Neural cell (in vitro differentiated cells): Measurements from ENCODE around the gene DUS2. TPM values are rescaled to one million over a fixed set of nuclear protein-coding genes. Genes with fewer than 3 reads are reported as not detected.
"Not testable (repeated sequence)": the region's sequence is repeated elsewhere in the genome, so short reads cannot be mapped to it uniquely, and the experiment has no call there.

Experiments
- H2AFZ ChIP-seq: fragments of 200-600, 300-800 bp; sonication (generic), shearing (Covaris generic); 2 replicates; pipeline ENCODE4 v1.6.0; 2014; ENCODE audit warnings: low read depth, mild to moderate bottlenecking, antibody characterized with exemption, low read length, moderate library complexity
- H3F3A ChIP-seq: fragments of 200-600 bp; shearing (Covaris generic); 2 replicates; pipeline ENCODE4 v1.6.1; 2016; ENCODE audit warnings: mild to moderate bottlenecking, moderate library complexity, mixed read lengths, antibody characterized with exemption, low read length; ENCODE audit not compliant: insufficient read depth, poor library complexity, severe bottlenecking
- H3K27ac ChIP-seq: fragments of 200-600, 300-800 bp; sonication (generic), shearing (Covaris generic); 2 replicates; pipeline ENCODE4 v1.5.1; 2014; ENCODE audit warnings: mild to moderate bottlenecking, low read length, moderate library complexity
- H3K27me3 ChIP-seq: fragments of 300-800, 200-600 bp; sonication (generic), shearing (Covaris generic); 2 replicates; pipeline ENCODE4 v1.6.0; 2014; ENCODE audit warnings: mild to moderate bottlenecking, low read depth, low read length, moderate library complexity; ENCODE audit not compliant: insufficient read depth
- H3K36me3 ChIP-seq: fragments of 300-800, 200-600 bp; sonication (generic), shearing (Covaris generic); 2 replicates; pipeline ENCODE4 v1.5.1; 2014; ENCODE audit warnings: mild to moderate bottlenecking, antibody characterized with exemption, low read length, moderate library complexity; ENCODE audit not compliant: insufficient read depth
- H3K4me2 ChIP-seq: fragments of 300-800, 200-600 bp; sonication (generic), shearing (Covaris generic); 2 replicates; pipeline ENCODE4 v1.6.0; 2014; ENCODE audit warnings: mild to moderate bottlenecking, low read length
- H3K4me3 ChIP-seq: fragments of 300-800, 200-600 bp; sonication (generic), shearing (Covaris generic); 2 replicates; pipeline ENCODE4 v1.5.1; 2014; ENCODE audit warnings: mild to moderate bottlenecking, low read length, moderate library complexity
- H3K79me2 ChIP-seq: fragments of 200-600 bp; shearing (Covaris generic); replicated peaks from 2 replicates; pipeline ENCODE4 v1.6.0; 2014; ENCODE audit warnings: mild to moderate bottlenecking, low read length, moderate library complexity; ENCODE audit not compliant: insufficient read depth
- H3K9ac ChIP-seq: fragments of 300-800, 200-600 bp; sonication (generic), shearing (Covaris generic); 2 replicates; pipeline ENCODE4 v1.6.1; 2016; ENCODE audit warnings: mild to moderate bottlenecking, low read length, mixed read lengths
- H3K9me2 ChIP-seq: fragments of 200-600 bp; shearing (Covaris generic); 2 replicates; pipeline ENCODE4 v1.6.1; 2016; ENCODE audit warnings: mild to moderate bottlenecking, low read length, mixed read lengths; ENCODE audit not compliant: insufficient read depth
- H3K9me3 ChIP-seq: fragments of 200-600, 300-800 bp; sonication (generic), shearing (Covaris generic); 2 replicates; pipeline ENCODE4 v1.6.1; 2016; ENCODE audit warnings: mild to moderate bottlenecking, mixed run types, low read length, moderate library complexity, mixed read lengths
- H4K20me1 ChIP-seq: fragments of 200-600 bp; shearing (Covaris generic); 2 replicates; pipeline ENCODE4 v1.6.1; 2016; ENCODE audit warnings: mild to moderate bottlenecking, mixed run types; ENCODE audit not compliant: insufficient read depth
- CTCF ChIP-seq: fragments of 450-650 bp; IDR thresholded peaks from 2 replicates; pipeline ENCODE4 v1.5.1; 2014; ENCODE audit warnings: antibody characterized with exemption, mild to moderate bottlenecking, moderate library complexity; ENCODE audit not compliant: poor library complexity, severe bottlenecking
- EP300 ChIP-seq: fragments of 450-650 bp; conservative IDR thresholded peaks from 2 replicates; pipeline ENCODE4 v1.6.1; 2014; ENCODE audit warnings: antibody characterized with exemption, mild to moderate bottlenecking, moderate library complexity; ENCODE audit not compliant: poor library complexity, severe bottlenecking
- EZH2 ChIP-seq: fragments of 200-600, 300-800 bp; shearing (Covaris generic), sonication (generic); IDR thresholded peaks from 2 replicates; pipeline ENCODE4 v1.6.1; 2014; ENCODE audit warnings: antibody characterized with exemption, low read length, borderline replicate concordance, mild to moderate bottlenecking; ENCODE audit not compliant: insufficient read depth, poor library complexity, severe bottlenecking
- MXI1 ChIP-seq: fragments of 450-650 bp; conservative IDR thresholded peaks from 2 replicates; pipeline ENCODE4 v1.6.1; 2014; ENCODE audit warnings: antibody characterized with exemption, mild to moderate bottlenecking; ENCODE audit not compliant: poor library complexity, severe bottlenecking
- POLR2AphosphoS5 ChIP-seq: IDR thresholded peaks from 2 replicates; pipeline ENCODE4 v1.6.1; 2012
- RAD21 ChIP-seq: fragments of 450-650 bp; conservative IDR thresholded peaks from 2 replicates; pipeline ENCODE4 v1.6.1; 2014; ENCODE audit warnings: antibody characterized with exemption, mild to moderate bottlenecking, moderate library complexity
- SMC3 ChIP-seq: fragments of 450-650 bp; conservative IDR thresholded peaks from 2 replicates; pipeline ENCODE4 v1.6.1; 2014; ENCODE audit warnings: antibody characterized with exemption, mild to moderate bottlenecking, moderate library complexity; ENCODE audit not compliant: poor library complexity
- TAF1 ChIP-seq: IDR thresholded peaks from 2 replicates; pipeline ENCODE4 v1.6.1; 2012; ENCODE audit warnings: low read depth
- polyA plus RNA-seq: library from polyadenylated mRNA; depleted of rRNA; stranded (reverse); fragments of >200 nt; gene quantifications from 2 replicates; pipeline ENCODE4 v1.2.3, GENCODE V29; 2014
- TF ChIP-seq, protein P1 (sequence below): IDR thresholded peaks from 2 replicates; pipeline ENCODE4 v1.6.1; 2012; ENCODE audit warnings: borderline replicate concordance

DUS2 gene
- polyA plus RNA-seq, 1 donor from 2014 or later: 22.4 TPM

- Histone ChIP-seq H3K27me3 (no peaks in the 10 kb centered on the region), H3K9ac (no peak overlapping the region), H4K20me1 (no peaks in the 10 kb centered on the region), H2AFZ (no peak overlapping the region), H3K79me2 (peaks cover 44% of the 10 kb centered on the region), H3K36me3 (no peaks in the 10 kb centered on the region), H3K9me3 (peaks cover 3% of the 10 kb centered on the region), H3K4me2 (no peak overlapping the region), H3K27ac (no peak overlapping the region), H3K9me2 (no peaks in the 10 kb centered on the region), H3F3A (no peaks in the 10 kb centered on the region), H3K4me3 (no peak overlapping the region)
- TF ChIP-seq RAD21 (no peak), EZH2 (no peak), CTCF (no peak), TAF1 (no peak), POLR2AphosphoS5 (no peak), SMC3 (no peak), EP300 (no peak), MXI1 (no peak)
- TF ChIP-seq, protein P1, sequence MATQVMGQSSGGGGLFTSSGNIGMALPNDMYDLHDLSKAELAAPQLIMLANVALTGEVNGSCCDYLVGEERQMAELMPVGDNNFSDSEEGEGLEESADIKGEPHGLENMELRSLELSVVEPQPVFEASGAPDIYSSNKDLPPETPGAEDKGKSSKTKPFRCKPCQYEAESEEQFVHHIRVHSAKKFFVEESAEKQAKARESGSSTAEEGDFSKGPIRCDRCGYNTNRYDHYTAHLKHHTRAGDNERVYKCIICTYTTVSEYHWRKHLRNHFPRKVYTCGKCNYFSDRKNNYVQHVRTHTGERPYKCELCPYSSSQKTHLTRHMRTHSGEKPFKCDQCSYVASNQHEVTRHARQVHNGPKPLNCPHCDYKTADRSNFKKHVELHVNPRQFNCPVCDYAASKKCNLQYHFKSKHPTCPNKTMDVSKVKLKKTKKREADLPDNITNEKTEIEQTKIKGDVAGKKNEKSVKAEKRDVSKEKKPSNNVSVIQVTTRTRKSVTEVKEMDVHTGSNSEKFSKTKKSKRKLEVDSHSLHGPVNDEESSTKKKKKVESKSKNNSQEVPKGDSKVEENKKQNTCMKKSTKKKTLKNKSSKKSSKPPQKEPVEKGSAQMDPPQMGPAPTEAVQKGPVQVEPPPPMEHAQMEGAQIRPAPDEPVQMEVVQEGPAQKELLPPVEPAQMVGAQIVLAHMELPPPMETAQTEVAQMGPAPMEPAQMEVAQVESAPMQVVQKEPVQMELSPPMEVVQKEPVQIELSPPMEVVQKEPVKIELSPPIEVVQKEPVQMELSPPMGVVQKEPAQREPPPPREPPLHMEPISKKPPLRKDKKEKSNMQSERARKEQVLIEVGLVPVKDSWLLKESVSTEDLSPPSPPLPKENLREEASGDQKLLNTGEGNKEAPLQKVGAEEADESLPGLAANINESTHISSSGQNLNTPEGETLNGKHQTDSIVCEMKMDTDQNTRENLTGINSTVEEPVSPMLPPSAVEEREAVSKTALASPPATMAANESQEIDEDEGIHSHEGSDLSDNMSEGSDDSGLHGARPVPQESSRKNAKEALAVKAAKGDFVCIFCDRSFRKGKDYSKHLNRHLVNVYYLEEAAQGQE: no peak
Observed at GRCh38 chr16:68105611-68106010, 82.5 kb downstream of the DUS2 start.

- not testable (repeated sequence) for H3F3A ChIP-seq, H4K20me1 ChIP-seq, H3K36me3 ChIP-seq, H3K9me2 ChIP-seq, H3K27ac ChIP-seq, H3K9ac ChIP-seq, H2AFZ ChIP-seq, H3K27me3 ChIP-seq, H3K9me3 ChIP-seq, H3K4me3 ChIP-seq, H3K4me2 ChIP-seq
- peaks cover 35% of the 10 kb centered on the region for H3K79me2 ChIP-seq
Observed at GRCh38 chr16:68107230-68107928, 84.3 kb downstream of the DUS2 start.

DNA sequence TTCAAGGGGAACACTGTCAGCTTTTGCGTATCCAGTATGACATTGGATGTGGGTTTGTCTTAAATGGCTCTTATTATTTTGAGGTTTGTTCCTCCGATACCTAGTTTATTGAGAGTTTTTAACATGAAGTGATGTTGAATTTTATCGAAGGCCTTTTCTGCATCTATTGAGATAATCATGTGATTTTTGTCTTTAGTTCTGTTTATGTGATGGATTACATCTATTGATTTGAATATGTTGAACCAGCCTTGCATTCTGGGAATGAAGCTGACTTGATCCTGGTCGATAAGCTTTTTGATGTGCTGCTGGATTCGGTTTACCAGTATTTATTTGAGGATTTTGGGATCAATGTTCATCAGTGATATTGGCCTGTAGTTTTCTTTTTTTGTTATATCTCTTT lies 86.1 kb downstream of the DUS2 start:
- not testable (repeated sequence) for H4K20me1 ChIP-seq, H3K9ac ChIP-seq, H3K4me3 ChIP-seq, H3K9me3 ChIP-seq, H3F3A ChIP-seq, H2AFZ ChIP-seq, H3K27me3 ChIP-seq, H3K27ac ChIP-seq, H3K4me2 ChIP-seq, H3K36me3 ChIP-seq, H3K9me2 ChIP-seq
- H3K79me2 ChIP-seq: peaks cover 35% of the 10 kb centered on the region

DNA sequence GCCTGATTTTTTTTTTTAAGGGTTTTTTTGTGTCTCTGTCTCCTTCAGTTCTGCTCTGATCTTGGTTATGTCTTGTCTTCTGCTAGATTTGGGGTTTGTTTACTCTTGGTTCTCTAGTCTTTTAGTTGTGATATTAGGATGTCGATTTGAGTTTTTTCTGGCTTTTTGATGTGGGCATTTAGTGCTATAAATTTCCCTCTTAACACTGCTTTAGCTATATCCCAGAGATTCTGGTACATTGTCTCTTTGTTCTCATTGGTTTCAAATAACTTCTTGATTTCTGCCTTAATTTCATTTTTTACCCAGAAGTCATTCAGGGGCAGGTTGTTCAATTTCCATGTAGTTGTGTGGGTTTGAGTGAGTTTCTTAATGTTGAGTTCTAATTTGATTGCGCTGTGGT lies 87.5 kb downstream of the DUS2 start:
- H3K79me2 ChIP-seq: peaks cover 35% of the 10 kb centered on the region
- H3K4me3 ChIP-seq, H3F3A ChIP-seq, H3K9me3 ChIP-seq, H3K27me3 ChIP-seq, H3K9ac ChIP-seq, H2AFZ ChIP-seq, H3K27ac ChIP-seq, H4K20me1 ChIP-seq, H3K36me3 ChIP-seq, H3K9me2 ChIP-seq, H3K4me2 ChIP-seq: not testable (repeated sequence)
